Chondrocyte (in vitro differentiated cells): ENCODE results near the gene LARP1B. TPM values are rescaled to one million over a fixed set of nuclear protein-coding genes. Genes with fewer than 3 reads are reported as not detected.

Experiments used
- DNase-seq: peaks from one replicate; pipeline ENCODE4 v3.0.0; 2021; ENCODE audit warnings: mixed read lengths, low spot score
- H3K27ac Mint-ChIP-seq: one replicate; pipeline ENCODE4 v1.8.0; 2021; ENCODE audit warnings: mild to moderate bottlenecking, moderate library complexity, mixed read lengths; ENCODE audit not compliant: unreplicated experiment
- H3K27me3 Mint-ChIP-seq: 2 replicates; pipeline ENCODE4 v1.8.0; 2021; ENCODE audit warnings: low read depth, mixed read lengths
- H3K36me3 Mint-ChIP-seq: 2 replicates; pipeline ENCODE4 v1.8.0; 2021; ENCODE audit warnings: low read depth, mixed read lengths
- H3K4me1 Mint-ChIP-seq: 2 replicates; pipeline ENCODE4 v1.8.0; 2021; ENCODE audit warnings: low read depth, mild to moderate bottlenecking, mixed read lengths
- H3K4me3 Mint-ChIP-seq: one replicate; pipeline ENCODE4 v1.8.0; 2021; ENCODE audit warnings: mild to moderate bottlenecking, moderate library complexity, mixed read lengths; ENCODE audit not compliant: unreplicated experiment
- H3K9me3 Mint-ChIP-seq: 2 replicates; pipeline ENCODE4 v1.8.0; 2021; ENCODE audit warnings: low read depth, mixed read lengths
- total RNA-seq: library from RNA; stranded (reverse); gene quantifications from 3 replicates; pipeline ENCODE4 v1.2.1, GENCODE V29; 2021
- TF ChIP-seq, protein P1 (sequence below): fragments of 200-600 bp; sonication (generic); IDR thresholded peaks from 2 replicates; pipeline ENCODE4 v1.5.0; 2021; ENCODE audit warnings: antibody characterized with exemption, mild to moderate bottlenecking, moderate library complexity

Gene LARP1B
- total RNA-seq, 1 donor from 2014 or later: 21.9 TPM

DNA sequence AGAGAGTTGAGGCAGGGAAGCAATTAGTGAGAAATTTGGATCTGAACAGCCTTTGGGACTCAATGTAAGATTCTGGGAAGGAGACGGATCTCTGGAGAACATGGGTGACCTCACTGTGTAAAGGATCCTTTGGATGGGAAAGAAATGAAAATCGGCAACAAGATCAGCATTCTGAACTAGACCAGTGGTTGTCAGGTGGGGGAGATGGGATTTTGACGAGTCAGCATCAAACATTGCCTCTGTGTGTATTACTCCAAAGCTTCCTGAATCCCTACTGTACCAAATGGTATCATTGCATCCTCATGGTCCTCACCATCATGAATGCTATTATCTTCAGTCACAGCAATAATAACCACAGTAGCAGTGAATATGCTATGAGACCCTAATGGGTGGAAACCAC is 173.7 kb downstream of the LARP1B start:
- TF ChIP-seq, protein P1, sequence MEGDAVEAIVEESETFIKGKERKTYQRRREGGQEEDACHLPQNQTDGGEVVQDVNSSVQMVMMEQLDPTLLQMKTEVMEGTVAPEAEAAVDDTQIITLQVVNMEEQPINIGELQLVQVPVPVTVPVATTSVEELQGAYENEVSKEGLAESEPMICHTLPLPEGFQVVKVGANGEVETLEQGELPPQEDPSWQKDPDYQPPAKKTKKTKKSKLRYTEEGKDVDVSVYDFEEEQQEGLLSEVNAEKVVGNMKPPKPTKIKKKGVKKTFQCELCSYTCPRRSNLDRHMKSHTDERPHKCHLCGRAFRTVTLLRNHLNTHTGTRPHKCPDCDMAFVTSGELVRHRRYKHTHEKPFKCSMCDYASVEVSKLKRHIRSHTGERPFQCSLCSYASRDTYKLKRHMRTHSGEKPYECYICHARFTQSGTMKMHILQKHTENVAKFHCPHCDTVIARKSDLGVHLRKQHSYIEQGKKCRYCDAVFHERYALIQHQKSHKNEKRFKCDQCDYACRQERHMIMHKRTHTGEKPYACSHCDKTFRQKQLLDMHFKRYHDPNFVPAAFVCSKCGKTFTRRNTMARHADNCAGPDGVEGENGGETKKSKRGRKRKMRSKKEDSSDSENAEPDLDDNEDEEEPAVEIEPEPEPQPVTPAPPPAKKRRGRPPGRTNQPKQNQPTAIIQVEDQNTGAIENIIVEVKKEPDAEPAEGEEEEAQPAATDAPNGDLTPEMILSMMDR: no peak
- no peaks in the 10 kb centered on the region for H3K36me3 Mint-ChIP-seq
- DNase-seq: no peak
- no peaks in the 10 kb centered on the region for H3K27me3 Mint-ChIP-seq
- peaks cover 2% of the 10 kb centered on the region for H3K4me1 Mint-ChIP-seq
- no peak overlapping the region for H3K27ac Mint-ChIP-seq
- no peak overlapping the region for H3K4me3 Mint-ChIP-seq
- H3K9me3 Mint-ChIP-seq: peaks cover 2% of the 10 kb centered on the region

DNA sequence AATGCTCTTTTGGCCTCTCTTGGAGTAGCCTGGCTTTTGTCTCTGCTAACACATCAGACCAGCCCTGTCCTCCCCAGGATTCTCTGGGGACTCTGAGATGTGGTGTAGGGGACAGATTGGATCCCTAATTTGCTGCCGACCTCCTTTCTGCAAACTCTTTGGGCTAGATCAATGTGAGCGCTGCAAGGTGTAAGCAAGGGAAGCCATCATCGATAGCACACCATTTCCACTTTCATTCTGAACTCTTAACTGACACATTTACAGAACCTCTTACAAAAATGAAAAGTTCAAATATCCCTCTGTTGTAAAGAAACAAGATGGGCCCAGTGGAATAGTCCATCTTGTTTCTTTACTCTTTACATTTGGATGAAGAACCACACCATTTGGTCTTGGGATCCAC is 179.9 kb downstream of the LARP1B start:
- TF ChIP-seq, protein P1: no peak
- Mint-ChIP-seq H3K36me3 (peaks cover 5% of the 10 kb centered on the region), H3K27me3 (no peaks in the 10 kb centered on the region), H3K9me3 (peaks cover 12% of the 10 kb centered on the region), H3K4me3 (no peak overlapping the region), H3K4me1 (peaks cover 37% of the 10 kb centered on the region), H3K27ac (peak overlapping the region; percentile 96)
- no peak for DNase-seq

DNA sequence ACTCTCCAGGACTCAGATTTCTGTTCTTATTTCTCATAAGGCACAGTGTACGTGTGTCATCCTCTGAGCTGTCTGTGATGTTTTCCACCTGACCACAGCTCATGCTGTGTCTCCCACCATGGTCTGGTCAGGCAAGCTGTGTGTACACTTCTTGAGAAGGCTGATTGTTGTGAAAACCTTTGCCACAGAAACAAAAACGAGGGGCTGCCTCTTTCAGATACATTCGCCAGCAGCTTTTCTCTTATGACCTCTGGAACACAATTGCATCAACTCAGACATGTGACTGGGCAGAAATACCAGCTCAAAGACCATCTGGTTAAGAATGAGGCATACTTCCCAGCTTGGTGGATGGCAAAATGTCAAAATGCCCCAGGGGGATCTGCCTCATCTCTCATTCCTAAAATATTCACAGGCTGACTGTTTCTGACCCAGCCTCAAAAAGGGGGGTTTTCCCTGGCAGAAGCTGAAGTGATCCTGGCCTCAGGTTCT is 180.4 kb downstream of the LARP1B start:
- DNase-seq: no peak
- Mint-ChIP-seq H3K36me3 (peaks cover 5% of the 10 kb centered on the region), H3K27ac (peak overlapping the region; percentile 96), H3K4me1 (peaks cover 37% of the 10 kb centered on the region), H3K9me3 (peaks cover 12% of the 10 kb centered on the region), H3K27me3 (no peaks in the 10 kb centered on the region), H3K4me3 (no peak overlapping the region)
- TF ChIP-seq, protein P1: no peak

DNA sequence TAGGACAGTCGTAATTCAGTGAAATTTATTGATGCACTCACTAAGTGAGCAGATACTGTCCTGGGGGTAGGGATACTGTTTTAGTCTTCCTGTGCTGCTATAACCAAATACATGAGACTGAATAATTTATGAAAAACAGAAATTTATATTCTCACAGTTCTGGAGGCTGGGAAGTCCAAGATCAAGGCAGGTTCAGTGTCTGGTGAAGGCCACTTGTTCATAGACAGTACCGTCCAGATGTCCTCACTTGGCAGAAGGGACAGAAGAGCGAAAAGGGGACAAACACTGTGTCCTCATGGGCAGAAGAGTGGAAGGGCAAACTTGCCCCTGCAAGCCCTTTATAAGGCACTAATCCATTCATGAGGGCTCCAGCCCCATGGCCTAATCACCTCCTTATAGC is 180.9 kb downstream of the LARP1B start:
- TF ChIP-seq, protein P1: no peak
- Mint-ChIP-seq H3K36me3 (peaks cover 5% of the 10 kb centered on the region), H3K4me1 (peaks cover 37% of the 10 kb centered on the region), H3K27me3 (no peaks in the 10 kb centered on the region), H3K9me3 (peaks cover 14% of the 10 kb centered on the region), H3K4me3 (no peak overlapping the region), H3K27ac (peak overlapping the region; percentile 96)
- no peak for DNase-seq

DNA sequence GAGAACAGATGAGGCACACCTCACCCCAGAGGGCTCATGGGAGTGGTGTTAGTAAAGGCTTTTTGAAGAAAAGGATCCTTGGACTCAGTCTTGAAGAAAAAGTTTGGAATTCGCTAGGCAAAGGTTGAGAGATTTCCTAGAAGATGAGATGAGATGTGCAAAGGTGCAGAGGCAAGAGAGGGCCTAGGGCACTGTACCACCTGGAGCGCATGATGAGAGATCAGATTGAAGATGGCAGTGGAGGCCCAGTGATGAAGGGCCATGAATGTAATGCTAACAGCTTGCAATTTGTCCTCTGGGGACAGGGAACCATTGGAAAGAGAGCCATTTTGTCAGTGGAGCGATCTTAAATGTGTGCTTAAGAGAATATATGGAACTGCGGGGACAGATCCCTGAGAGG is 181.5 kb downstream of the LARP1B start:
- H3K4me3 Mint-ChIP-seq: no peak overlapping the region
- DNase-seq: no peak
- TF ChIP-seq, protein P1: no peak
- peaks cover 5% of the 10 kb centered on the region for H3K36me3 Mint-ChIP-seq
- H3K27ac Mint-ChIP-seq: peak overlapping the region; percentile 96
- H3K4me1 Mint-ChIP-seq: peaks cover 37% of the 10 kb centered on the region
- peaks cover 14% of the 10 kb centered on the region for H3K9me3 Mint-ChIP-seq
- H3K27me3 Mint-ChIP-seq: no peaks in the 10 kb centered on the region
